OCI-M1 (cell line): ENCODE data around the gene TTLL4.

Experiments
- DNase-seq: peaks from one replicate; lab custom pipeline; 2025; lab: John Stamatoyannopoulos, UW

Gene TTLL4

DNA sequence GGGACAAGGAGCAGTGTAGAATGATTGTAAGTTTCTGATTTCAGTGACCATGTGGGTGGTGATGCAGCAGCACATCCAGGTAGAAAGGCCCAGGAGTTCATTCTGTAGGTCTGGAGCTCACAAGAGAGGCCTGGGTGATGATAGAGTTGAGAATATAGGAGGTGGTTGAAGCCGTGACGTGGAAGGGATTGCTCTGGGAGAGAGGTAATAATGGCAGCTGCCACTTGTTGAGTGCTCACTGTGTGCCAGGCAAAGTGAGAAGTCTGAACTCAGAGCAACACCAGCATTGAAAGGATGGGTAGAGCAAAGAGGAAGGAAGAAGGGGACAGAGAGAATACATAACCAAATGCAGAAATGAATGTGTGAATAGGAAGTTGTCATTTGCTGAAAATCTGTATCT, 3.3 kb downstream of the TTLL4 start:
- no peak for DNase-seq

DNA sequence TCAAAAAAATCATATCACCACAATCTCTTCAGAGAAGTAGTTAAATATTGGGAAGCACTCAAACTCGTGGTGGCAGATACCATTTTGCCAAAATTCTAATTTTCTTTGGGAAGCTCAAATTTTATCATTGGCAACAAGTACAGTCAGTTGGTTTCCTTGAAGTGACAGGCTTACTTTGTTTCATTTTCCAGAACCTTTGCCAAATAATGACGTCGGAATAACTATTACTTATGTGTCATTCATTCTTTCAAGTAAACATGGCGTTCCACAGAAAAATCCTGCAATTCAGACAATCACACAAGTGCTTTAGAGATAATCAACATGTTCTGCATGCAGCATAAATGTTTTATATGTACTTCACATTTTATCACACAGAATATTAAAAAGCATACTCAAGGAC, 5.4 kb downstream of the TTLL4 start:
- DNase-seq = no peak

DNA sequence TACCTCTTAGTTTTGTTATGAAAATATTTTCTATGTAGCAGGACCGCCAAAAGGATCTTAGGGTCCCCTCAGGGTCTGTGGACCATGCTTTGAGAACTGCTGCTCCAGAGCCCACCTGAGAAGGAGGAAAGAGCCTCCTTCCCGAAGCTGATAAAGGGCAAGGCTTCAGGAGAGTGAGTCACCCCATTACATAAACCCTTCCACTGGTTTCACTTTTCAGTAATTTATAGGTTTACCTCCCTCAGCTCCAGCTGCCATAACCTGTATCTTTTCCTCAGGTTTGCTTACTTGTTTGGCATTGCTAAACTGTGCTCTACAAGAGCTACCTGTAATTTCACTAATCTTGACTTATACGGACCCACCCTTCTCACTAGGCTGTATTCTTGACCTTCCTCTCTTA, 6.6 kb downstream of the TTLL4 start:
- peak; percentile 5 for DNase-seq

DNA sequence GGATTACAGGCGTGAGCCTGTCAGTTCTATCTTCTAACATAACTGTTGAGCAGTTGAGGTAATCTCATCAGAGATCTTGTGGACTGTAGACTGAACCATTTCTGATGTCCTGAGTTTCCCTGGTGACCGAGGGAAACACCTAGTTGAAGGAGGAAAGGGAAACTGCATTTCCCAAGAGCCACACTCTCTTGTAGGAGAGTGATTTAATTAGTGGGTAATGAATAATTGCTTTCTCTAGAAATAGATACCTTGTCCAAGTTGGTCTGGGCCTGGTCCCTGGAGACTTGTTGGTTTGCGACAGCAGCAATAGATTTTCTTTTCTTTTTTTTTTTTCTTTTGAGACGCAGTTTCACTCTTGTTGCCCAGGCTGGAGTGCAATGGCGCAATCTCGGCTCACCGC, 7.4 kb downstream of the TTLL4 start:
- no peak for DNase-seq

DNA sequence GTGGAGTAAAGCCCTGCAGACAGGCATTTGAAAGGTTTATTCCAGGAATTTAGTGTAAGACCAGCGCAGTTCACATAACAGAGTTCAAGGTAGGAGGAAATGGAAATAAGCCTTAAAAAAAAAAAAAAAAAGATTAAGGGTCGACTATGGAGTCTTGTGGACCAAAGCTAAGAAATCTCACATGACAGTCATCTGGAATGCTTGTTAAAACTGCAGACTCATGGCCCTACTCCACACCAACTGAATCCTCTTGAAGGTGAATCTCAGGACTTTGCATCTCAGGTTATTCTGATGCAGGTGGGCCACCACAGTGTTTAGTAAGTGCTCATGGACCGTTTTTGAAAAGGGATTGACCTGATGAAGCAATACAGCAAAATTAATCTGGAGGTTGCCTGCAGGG, 8.8 kb downstream of the TTLL4 start:
- DNase-seq = no peak

DNA sequence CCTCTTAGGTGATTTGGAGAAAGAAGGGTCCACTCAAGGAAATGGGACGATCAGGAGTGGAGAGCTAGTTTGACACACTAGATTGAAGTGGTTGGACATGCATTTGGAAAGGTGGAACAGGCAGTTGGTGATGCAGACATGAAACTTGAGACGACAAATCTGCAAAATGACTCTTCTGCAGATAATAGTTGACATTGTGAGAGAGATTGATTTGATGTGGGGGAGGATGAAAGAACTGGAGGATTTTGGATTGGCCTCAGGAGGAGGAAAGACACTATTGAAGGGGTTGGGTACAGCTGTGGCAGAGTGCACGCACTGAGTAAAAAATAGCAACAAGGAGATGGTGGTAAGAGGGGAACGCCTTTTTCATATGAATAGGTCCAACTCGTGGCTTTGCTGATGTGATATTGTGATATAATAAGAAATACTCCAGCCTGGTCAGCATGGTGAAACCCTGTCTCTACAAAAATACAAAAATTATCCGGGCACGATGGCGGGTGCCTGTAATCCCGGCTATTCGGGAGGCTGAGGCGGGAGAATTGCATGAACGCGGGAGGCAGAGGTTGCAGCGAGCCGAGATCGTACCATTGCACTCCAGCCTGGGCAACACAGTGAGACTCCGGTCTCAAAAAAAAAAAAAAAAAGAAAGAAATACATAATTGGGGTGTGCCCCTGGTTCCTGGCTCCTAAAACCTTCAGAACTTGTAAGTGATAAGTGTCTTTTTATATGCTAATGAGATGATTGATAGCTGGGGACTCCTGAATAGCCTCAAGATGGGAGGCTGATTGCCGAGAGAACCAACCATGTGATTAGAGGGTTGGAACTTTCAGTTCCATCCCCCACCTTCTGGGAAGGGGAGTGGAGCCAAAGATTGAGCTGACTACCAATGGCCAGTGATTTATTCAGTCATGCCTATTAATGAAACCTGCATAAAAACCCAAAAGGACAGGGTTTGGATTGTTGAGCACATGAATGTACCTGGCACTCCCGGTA, 9.7 kb downstream of the TTLL4 start:
- no peak for DNase-seq

DNA sequence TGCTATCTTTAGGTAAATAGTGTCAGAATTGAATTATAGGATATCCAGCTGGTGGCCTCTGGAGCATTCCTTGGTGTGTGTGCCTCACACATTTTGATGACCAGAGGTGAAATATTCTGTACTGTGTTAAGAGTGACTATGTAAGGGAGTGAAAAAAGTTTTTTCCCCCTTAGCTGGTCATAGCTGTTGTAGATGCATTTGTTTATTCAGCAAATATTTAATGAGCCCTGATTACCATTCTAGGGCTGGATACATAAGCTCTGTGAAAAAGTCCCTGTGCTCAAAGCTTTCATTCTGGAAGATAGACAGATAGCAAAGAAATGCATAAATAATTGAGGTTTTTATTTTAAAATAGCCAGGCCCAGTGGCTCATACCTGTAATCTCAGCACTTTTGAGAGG, 10.9 kb downstream of the TTLL4 start:
- DNase-seq = no peak

DNA sequence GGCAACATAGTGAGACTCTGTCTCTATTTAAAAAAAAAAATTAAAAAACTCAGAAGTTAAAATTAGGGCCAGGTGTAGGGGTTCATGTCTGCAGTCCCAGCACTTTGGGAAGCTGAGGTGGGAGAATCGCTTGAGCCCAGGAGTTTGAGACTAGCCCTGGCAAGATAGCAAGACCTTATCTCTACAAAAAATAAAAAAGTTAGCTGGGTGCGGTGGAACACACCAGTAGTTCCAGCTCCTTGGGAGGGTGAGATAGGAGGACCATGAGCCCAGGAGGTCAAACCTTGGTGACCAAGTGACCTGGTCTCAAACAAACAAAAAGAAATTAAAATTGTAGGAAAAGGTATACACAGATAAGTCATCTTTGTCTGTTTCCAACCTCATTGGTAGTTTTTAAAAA, 11.3 kb downstream of the TTLL4 start:
- peak; percentile 43 for DNase-seq

DNA sequence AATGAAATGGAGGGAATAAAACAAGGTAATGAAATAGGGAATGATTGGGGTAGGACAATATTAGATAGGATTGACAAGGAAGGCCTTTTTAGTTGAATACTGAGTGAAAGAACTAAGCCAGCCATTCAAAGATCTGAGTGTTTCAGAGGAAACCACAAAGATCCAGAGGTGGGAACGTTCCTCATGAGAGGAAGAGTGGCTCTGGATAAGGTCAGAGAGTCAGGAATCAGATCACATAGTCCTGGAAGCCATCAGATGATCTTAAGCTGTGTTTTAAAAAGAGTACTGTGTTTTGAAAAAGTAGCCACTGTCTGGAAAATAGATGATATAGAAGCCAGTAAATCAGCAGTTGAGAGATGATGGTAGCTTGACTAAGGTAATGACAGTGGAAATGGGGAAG, 11.8 kb downstream of the TTLL4 start:
- peak; percentile 41 for DNase-seq

DNA sequence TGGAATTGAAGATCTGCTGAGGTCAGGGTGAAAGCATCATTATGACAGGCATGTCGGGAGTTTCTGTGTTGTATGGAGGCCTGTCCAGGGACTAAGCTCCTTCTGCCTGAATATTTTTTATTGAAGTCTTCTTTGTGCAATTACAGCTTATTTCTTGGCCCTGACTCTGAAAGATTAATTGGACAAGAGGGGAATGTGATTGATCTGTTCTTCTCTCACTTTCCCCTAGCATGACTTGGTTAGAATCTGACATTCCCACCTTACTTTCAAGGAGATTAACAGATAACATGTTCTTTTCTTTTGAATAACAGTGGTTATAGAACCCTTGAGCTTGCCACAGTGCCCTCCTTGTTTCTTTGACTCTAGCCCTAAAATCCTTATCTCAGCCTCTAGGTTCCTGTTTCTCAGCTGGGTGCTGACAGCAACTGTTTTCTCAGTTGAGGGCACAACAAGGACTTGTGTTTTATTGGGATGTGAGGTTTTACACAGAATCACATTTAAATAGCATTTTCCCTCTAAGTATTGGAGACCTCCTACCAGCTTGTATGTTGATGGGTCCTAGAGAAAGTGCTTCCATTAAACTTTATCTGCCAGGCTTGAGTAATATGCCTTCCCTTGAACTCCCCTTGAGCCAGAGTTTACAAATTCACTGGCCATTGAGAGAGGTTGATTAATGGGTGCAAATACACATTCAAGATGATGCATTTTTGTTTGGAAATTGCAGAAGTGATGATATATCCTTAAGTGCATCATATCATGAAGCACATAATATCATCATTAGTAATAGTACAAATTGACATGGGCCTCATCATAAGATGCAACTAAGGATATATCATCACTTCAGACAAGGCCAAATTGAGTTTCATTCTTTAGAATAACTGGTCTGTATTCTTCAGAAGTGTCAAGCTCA, 12.5 kb downstream of the TTLL4 start:
- peak; percentile 80 for DNase-seq

DNA sequence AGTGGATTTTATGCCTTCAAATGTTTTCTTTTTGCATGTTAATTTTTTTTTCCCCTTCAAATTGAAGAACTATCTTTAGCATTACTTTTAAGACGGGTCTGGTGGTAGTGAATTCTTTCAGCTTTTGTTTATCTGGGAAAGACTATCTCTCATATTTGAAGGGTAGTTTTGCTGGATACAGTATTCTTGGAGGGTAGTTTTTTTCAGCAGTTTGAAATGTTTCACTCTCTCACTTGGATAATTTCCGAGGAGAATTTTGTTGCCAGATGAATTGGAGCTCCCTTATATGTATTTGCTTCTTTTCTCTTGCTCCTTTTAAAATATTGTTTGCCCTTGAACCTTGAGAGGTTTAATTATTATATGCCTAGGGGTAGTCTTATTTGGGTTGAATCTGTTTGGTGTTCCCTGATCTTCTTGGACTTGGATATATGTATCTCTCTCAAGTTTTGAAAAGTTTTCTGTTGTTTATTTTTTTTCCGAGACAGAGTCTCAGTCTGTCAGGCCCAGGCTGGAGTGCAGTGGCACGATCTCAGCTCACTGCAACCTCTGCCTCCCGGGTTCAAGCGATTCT, 15.5 kb downstream of the TTLL4 start:
- DNase-seq = peak; percentile 12

DNA sequence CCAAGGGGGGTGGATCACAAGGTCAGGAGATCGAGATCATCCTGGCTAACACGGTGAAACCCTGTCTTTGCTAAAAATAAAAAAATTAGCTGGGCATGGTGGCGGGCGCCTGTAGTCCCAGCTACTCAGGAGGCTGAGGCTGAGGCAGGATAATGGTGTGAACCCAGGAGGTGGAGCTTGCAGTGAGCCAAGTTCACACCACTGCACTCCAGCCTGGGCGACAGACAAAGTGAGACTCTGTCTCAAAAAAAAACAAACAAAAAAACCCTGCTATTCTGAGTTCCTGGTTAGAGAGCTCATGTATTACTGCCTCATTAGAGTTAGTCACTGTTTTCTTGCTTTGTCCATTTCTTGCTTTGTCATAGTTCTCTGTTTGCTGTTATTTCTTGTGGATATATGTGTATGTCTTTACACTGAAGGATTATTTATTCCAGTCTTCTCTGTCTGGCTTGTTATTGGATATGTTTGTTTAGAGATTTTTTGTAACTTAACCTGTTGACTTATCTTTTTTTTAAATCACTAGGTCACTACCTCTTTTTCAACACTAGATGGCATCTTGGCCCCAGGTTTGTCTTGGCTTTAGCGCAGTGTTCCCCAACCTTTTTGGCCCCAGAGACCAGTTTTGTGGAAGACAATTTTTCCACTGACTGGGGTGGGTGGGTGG, 17.0 kb downstream of the TTLL4 start:
- DNase-seq = peak; percentile 57

DNA sequence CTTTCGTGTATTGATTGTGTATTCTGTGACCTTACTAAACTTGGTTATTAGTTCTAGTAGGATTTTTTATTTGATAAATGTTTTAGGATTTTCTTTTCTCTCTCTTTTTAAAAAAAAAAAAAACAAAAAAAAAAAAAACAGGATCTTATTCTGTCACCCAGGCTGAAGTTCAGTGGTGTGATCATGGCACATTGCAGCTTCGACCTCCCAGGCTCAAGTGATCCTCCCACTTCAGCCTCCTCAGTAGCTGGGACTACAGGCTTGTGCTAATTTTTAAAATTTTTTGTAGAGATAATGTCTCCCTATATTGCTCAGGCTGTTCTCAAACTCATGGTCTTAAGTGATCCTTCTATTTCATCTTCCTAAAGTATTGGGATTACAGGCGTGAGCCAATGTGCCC, 19.0 kb downstream of the TTLL4 start:
- DNase-seq = no peak

DNA sequence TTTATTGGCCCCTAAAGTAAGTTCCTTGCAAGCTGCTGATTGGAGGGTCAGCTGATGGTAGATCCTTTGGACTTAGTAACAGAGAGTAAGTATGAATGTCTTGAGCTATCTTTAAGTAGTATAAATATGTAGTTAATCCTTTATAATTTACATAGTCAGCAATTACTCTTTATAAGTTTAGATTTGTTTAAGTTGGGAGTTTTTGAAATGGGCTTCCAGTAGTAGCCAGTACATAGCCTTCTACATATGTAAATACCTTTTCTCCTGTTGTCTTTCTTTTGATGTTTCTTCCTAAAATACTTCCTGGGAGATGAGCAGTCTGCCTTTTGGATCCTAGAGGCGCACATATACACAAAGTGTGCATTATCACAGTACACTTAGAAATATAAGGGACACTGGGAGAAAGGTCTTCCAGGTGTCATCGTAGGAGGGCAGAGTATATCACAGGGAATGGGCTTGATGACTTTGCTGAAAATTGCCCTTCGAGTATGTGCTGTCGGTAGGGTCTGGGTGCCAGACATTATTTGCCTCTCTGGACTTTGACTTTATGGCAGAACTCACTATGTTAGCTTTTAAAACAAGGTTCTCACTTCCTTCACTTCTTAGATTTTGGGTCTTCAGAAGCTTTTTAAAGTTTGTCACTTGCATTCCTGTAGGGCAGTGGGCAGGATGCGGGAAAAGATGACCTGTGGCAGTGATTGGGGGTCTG, 21.6 kb downstream of the TTLL4 start:
- no peak for DNase-seq

DNA sequence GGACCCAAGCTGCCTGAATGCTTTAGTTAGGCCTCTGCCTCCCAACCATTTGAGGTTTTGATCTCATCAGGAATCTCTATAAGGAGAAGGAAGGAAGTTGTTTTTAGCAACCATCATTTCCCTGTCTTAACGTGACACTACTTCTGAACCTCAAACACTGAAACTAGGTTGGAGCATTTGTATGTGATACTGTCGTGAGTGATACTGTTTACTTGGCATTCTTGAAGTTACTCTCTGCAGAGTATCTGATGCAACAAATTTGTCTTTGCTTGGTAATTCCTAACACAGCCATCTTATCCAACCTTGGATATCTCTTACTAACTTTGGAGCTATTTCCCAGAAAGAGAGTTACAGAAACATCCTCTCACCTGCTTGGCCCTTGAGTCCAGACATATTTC, 22.1 kb downstream of the TTLL4 start:
- DNase-seq = no peak

DNA sequence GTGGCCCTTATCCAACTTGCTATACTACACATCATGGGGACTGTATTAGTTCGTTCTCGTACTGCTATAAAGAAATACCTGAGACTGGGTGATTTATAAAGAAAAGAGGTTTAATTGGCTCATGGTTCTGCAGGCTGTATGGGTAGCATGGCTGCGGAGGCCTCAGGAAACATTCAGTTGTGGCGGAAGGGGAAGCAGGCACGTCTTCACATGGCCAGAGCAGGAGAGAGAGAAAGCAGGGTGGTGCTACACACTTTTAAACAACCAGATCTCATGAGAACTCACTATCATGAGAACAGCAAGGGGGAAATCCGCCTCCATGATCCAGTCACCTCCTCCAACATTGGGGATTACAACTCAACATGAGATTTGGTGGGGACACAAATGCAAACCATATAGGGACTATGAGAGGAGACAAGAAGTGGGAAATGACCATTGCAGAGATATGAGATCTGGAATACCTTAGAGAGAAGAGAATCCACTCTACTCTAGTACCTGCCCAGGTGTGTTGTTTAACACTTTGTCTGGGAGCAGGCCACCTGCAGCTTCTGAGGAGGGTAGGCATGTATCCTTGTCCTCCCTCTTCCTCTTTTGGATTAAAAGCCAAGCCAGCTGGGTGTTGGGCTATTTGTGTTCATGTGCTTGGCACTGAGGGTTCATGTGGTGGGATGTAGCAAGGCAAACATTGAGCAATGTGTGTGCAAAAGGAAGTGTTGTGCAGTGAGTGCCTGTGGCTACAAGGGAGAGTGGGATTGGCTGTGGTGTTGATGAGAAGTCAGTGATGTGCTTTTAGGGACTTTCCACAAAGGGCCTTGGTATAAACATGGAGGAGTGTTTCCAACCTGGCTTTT, 22.8 kb downstream of the TTLL4 start:
- DNase-seq = peak; percentile 39

DNA sequence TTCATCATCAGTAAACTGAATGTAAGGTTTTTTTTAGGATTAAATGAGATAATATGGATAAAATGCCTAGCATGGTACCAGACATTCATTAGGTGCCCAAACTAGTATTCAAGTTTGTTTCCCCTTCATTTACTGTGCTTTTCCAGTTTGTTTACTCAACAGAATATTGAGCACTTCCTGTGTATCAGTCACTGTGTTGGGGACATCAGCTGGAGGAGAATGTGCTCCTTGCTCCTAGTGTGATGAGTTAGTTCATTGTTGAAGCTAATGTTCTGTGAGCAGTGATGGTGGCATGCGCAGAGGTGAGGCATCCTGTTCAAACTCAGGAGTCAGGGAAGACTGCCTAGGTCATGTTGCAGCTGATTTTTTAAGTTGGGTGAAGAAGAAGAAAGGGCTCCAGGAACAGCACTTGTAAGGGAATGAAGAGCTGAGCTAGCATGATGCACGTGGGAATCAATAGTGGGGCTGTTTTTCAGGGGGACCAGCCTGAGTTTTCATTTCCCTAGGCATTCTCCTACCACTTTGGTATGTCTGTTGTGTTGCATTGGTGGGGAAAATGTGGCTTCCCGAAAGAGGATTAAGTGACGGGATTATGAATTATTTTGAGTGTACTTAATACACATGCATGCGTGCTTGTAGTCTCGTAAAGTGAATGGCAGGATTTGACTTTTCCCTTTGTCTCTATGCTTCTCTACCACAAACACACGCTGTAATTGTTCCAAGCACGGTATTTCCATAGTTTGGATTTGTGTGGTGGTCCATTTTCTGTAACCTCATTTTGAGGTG, 23.7 kb downstream of the TTLL4 start:
- no peak for DNase-seq

DNA sequence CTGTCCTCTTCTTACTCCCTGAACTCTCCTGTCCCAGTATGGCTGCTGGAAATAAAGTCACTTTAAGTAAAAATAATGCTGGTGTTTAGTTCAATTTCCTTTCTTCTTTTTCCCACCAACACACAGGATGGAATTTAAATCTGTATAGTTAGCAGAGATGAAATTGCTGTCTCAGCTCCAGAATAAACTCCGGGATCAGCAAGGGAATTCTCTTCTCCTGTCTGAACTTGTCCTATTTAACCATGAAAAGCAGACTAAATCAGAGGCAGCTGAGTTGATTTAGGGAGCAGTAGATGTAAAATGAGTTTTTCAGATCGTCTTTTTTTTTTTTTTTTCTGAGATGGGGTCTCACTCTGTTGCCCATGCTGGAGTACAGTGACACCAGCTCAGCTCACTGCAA, 25.9 kb downstream of the TTLL4 start:
- DNase-seq = no peak

DNA sequence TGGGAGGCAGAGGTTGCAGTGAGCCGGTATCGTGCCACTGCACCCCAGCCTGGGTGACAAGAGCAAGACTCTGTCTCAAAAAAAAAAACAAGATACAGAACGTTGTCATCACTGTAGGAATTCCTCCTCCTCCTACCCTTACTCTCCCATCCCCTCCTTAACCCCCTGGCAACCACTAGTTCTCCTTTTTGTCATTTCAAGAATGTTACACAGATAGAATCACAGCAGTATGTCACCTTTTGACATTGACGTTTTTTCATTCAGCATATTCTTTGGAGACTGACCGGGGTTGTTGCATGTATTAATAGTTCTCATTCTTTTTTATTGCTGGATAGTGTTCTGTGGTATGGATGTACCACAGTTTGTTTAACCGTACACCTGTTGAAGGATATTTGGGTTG, 32.4 kb downstream of the TTLL4 start:
- DNase-seq = peak; percentile 54

DNA sequence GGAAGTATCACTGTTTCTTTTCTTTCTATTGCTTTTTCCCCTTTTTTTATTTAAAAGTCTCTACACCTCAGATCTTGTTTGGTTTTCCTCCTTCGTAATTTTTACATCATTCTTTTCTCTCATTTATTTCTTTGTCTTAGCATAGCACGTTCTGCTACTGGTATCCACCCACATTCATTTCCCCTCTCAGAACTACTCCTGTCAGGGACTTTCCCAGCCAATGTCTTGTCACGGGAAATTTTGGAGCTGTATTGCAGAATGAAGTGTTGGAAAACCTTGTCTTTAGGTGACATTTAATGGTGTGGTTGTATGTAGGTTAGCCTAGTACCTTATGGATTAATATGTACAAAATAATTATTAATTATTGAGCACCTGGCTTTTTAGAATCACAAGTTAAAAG, 34.0 kb downstream of the TTLL4 start:
- no peak for DNase-seq
